Adrenal gland (tissue), 5 donors: Measurements from ENCODE around the gene FRY.

Experiments
- CTCF ChIP-seq, 6 experiments: fragments of 450-650 bp in 4 of 6; fragments of 200-600 bp in 2 of 6; sonication (generic) in 1 of 6; IDR thresholded peaks; 1 replicate in 5 of 6; 2 replicates in 1 of 6; pipeline versions ENCODE4 v1.5.1 to v1.8.0; 2016 to 2021; ENCODE audit warnings: antibody characterized with exemption in 6 of 6, mild to moderate bottlenecking in 2 of 6, moderate library complexity in 1 of 6
- POLR2A ChIP-seq, 2 donors: fragments of 450-650 bp; IDR thresholded peaks; one replicate each; pipeline ENCODE4 v1.6.1; 2017; ENCODE audit warnings: antibody characterized with exemption in 2 of 2, mild to moderate bottlenecking in 2 of 2, moderate library complexity in 1 of 2
- donor health status: DM: no; HTN: no; CAD: no.

GRCh38 chr13:31982540-31982939 lies 49.0 kb upstream of the FRY start:
- no peak for TF ChIP-seq CTCF (IDR thresholded peaks at IDR 0.05)
- TF ChIP-seq POLR2A (IDR thresholded peaks at IDR 0.05): no peak
